Mesenchymal stem cell (in vitro differentiated cells and primary cell): ENCODE results near the gene SNX27. TPM values are rescaled to one million over a fixed set of nuclear protein-coding genes. Genes with fewer than 3 reads are reported as not detected.

Source experiments
- small RNA-seq: library from polyadenylated mRNA; stranded (forward); fragments of <200 nt; extraction: miRNeasy Mini kit (QIAGEN cat#:217004); gene quantifications from one replicate; pipeline ENCODE3, GENCODE V24; 2013; ENCODE audit warnings: low read depth

SNX27 gene

Small RNA genes lying within 50 kb of the gene (small RNA-seq; reads per million reads assigned to genes)
- gene RNU6-1062P (not detected), gene RNU6-662P (not detected)
